Measurements from ENCODE around the gene SLC3A2.
"Not testable (repeated sequence)": the region's sequence is repeated elsewhere in the genome, so short reads cannot be mapped to it uniquely, and the experiment has no call there.

The SLC3A2 gene

GRCh38 chr11:62852523-62853188, 28.0 kb upstream of the SLC3A2 start:
- DNase-seq (ENCODE audit: low read depth in 2 of 2) = no peak

- DNase-seq (ENCODE audit: low read depth in 2 of 2) = no peak
These were observed 27.3 kb upstream of the SLC3A2 start for GRCh38 chr11:62853279-62853965.

- DNase-seq (ENCODE audit: low read depth in 2 of 2) = no peak
These were observed 26.5 kb upstream of the SLC3A2 start for GRCh38 chr11:62854013-62854824.

- no peak for DNase-seq (ENCODE audit: low read depth in 2 of 2)
These were observed 25.7 kb upstream of the SLC3A2 start for GRCh38 chr11:62854825-62855570.

- DNase-seq (ENCODE audit: low read depth in 2 of 2) = peak; percentile 97
These were observed 24.9 kb upstream of the SLC3A2 start for GRCh38 chr11:62855571-62856332.

- no peak for DNase-seq (ENCODE audit: low read depth in 2 of 2)
These were observed 24.3 kb upstream of the SLC3A2 start for GRCh38 chr11:62856333-62856895.

GRCh38 chr11:62857541-62857982, 23.1 kb upstream of the SLC3A2 start:
- DNase-seq (ENCODE audit: low read depth in 2 of 2) = no peak

GRCh38 chr11:62858201-62858600, 22.5 kb upstream of the SLC3A2 start:
- no peak for DNase-seq (ENCODE audit: low read depth in 2 of 2)

GRCh38 chr11:62859281-62859703, 21.4 kb upstream of the SLC3A2 start:
- DNase-seq (ENCODE audit: low read depth in 2 of 2) = not testable (repeated sequence)

- no peak for DNase-seq (ENCODE audit: low read depth in 2 of 2)
These were observed 19.7 kb upstream of the SLC3A2 start for GRCh38 chr11:62860835-62861563.

- not testable (repeated sequence) for DNase-seq (ENCODE audit: low read depth in 2 of 2)
These were observed 19.0 kb upstream of the SLC3A2 start for GRCh38 chr11:62861564-62862192.

GRCh38 chr11:62863687-62864335, 16.9 kb upstream of the SLC3A2 start:
- DNase-seq (ENCODE audit: low read depth in 2 of 2) = no peak

- no peak for DNase-seq (ENCODE audit: low read depth in 2 of 2)
These were observed 15.1 kb upstream of the SLC3A2 start for GRCh38 chr11:62865635-62866034.

GRCh38 chr11:62874851-62875250, 5.8 kb upstream of the SLC3A2 start:
- no peak for DNase-seq (ENCODE audit: low read depth in 2 of 2)

- DNase-seq (ENCODE audit: low read depth in 2 of 2) = no peak
These were observed 4.8 kb upstream of the SLC3A2 start for GRCh38 chr11:62875698-62876478.

- no peak for DNase-seq (ENCODE audit: low read depth in 2 of 2)
These were observed 4.0 kb upstream of the SLC3A2 start for GRCh38 chr11:62876712-62877111.

GRCh38 chr11:62879235-62879978, 1.3 kb upstream of the SLC3A2 start:
- DNase-seq (ENCODE audit: low read depth in 2 of 2) = no peak

Data from stimulated activated CD8-positive, alpha-beta memory T cell treated with anti-CD3 and anti-CD28 coated beads, Interleukin-2, amount 100 ng/mL, for 1 hour (primary cell).